Retinal pigment epithelial cell (primary cell): ENCODE measurements around the gene LPAR1.

ENCODE experiments used
- DNase-seq: peaks from one replicate; pipeline ENCODE4 v3.0.0-alpha.2; 2010; ENCODE audit warnings: low read depth
- H3K4me3 ChIP-seq: 2 replicates; pipeline ENCODE4 v1.5.1; 2011; ENCODE audit warnings: mild to moderate bottlenecking, low read length, control low read depth, moderate library complexity
- CTCF ChIP-seq: conservative IDR thresholded peaks from 2 replicates; pipeline ENCODE4 v1.5.1; 2011; ENCODE audit warnings: low read depth, low read length, control low read depth, inconsistent platforms

Gene LPAR1

GRCh38 chr9:110950041-110950645, 88.1 kb downstream of the LPAR1 start:
- no peak overlapping the region for H3K4me3 ChIP-seq
- TF ChIP-seq CTCF = no peak
- DNase-seq = no peak

- DNase-seq = no peak
- H3K4me3 ChIP-seq = no peak overlapping the region
- no peak for TF ChIP-seq CTCF
These were observed 89.2 kb downstream of the LPAR1 start for GRCh38 chr9:110949081-110949480.

- no peak for TF ChIP-seq CTCF
- no peak for DNase-seq
- no peak overlapping the region for H3K4me3 ChIP-seq
These were observed 90.7 kb downstream of the LPAR1 start for GRCh38 chr9:110947491-110948044.

GRCh38 chr9:110942522-110942921, 95.7 kb downstream of the LPAR1 start:
- peak; percentile 58 for DNase-seq
- no peak overlapping the region for H3K4me3 ChIP-seq
- TF ChIP-seq CTCF = no peak

- DNase-seq = no peak
- TF ChIP-seq CTCF = no peak
- H3K4me3 ChIP-seq = no peak overlapping the region
These were observed 97.2 kb downstream of the LPAR1 start for GRCh38 chr9:110940951-110941557.

- no peak for TF ChIP-seq CTCF
- no peak for DNase-seq
- no peak overlapping the region for H3K4me3 ChIP-seq
These were observed 98.7 kb downstream of the LPAR1 start for GRCh38 chr9:110939573-110939972.

- no peak for TF ChIP-seq CTCF
- H3K4me3 ChIP-seq = no peak overlapping the region
- DNase-seq = no peak
These were observed 99.2 kb downstream of the LPAR1 start for GRCh38 chr9:110939047-110939446.
